K562 (cell line): ENCODE data around the gene MYO15B. TPM values are rescaled to one million over a fixed set of nuclear protein-coding genes. Genes with fewer than 3 reads are reported as not detected.
A peak's percentile ranks its signal among the peaks of the same experiment; 100 is the strongest.

ENCODE experiments used
- BCOR ChIP-seq: fragments of 450-650 bp; IDR thresholded peaks from 2 replicates; pipeline ENCODE4 v1.6.1; 2016
- ELF4 ChIP-seq: fragments of 450-650 bp; formaldehyde crosslinking; IDR thresholded peaks from 2 replicates; pipeline ENCODE4 v1.4.0; 2022; ENCODE audit warnings: missing genetic modification characterization
- FOSL1 ChIP-seq: fragments of 200-800 bp; sonication (Bioruptor generic); conservative IDR thresholded peaks from 2 replicates; pipeline ENCODE4 v1.6.1; 2016; ENCODE audit warnings: missing genetic modification characterization, missing compliant biosample characterization
- GTF2A2 ChIP-seq: IDR thresholded peaks from 2 replicates; pipeline ENCODE4 v1.6.1; 2016; ENCODE audit warnings: mild to moderate bottlenecking, missing genetic modification characterization, missing compliant biosample characterization
- KLF1 ChIP-seq: fragments of 450-650 bp; IDR thresholded peaks from 2 replicates; pipeline ENCODE4 v1.6.1; 2016; ENCODE audit warnings: missing genetic modification characterization, missing compliant biosample characterization
- MAFF ChIP-seq: IDR thresholded peaks from 2 replicates; pipeline ENCODE4 v1.6.1; 2012; ENCODE audit warnings: low read length, improper control_type of control experiment
- MCM3 ChIP-seq: fragments of 450-650 bp; IDR thresholded peaks from 2 replicates; pipeline ENCODE4 v1.6.1; 2016
- MTA3 ChIP-seq: fragments of 450-650 bp; formaldehyde crosslinking; IDR thresholded peaks from 2 replicates; pipeline ENCODE4 v1.6.1; 2017; ENCODE audit warnings: mild to moderate bottlenecking, borderline replicate concordance
- PML ChIP-seq: IDR thresholded peaks from 2 replicates; pipeline ENCODE4 v1.6.1; 2012; ENCODE audit warnings: low read length, inconsistent platforms
- POLR2A ChIP-seq: fragments of 450-650 bp; conservative IDR thresholded peaks from 2 replicates; pipeline ENCODE4 v1.6.1; 2016
- TAF7 ChIP-seq: fragments of 450-650 bp; IDR thresholded peaks from 2 replicates; pipeline ENCODE4 v1.6.1; 2016; ENCODE audit warnings: missing genetic modification characterization, missing compliant biosample characterization
- THRB ChIP-seq: fragments of 450-650 bp; formaldehyde crosslinking; conservative IDR thresholded peaks from 2 replicates; pipeline ENCODE4 v1.4.0; 2022; ENCODE audit warnings: mild to moderate bottlenecking, missing genetic modification characterization
- ZNF316 ChIP-seq: fragments of 450-650 bp; IDR thresholded peaks from 2 replicates; pipeline ENCODE4 v1.6.1; 2016
- ZNF436 ChIP-seq: fragments of 250-450, 450-650 bp; sonication (Bioruptor Pico); formaldehyde crosslinking; IDR thresholded peaks from 2 replicates; pipeline ENCODE4 v1.7.0; 2020; ENCODE audit warnings: mild to moderate bottlenecking
- ZSCAN29 ChIP-seq: fragments of 450-650 bp; IDR thresholded peaks from 2 replicates; pipeline ENCODE4 v1.6.1; 2017
- polyA plus RNA-seq, 8 experiments: library from polyadenylated mRNA; depleted of rRNA in 4 of 8; stranded (reverse) in 5 of 8; unstranded in 3 of 8; fragments of >200 nt; fragmentation: Nextera tagmentation in 2 of 8; fragmentation: Illumina TruSeq in 1 of 8; extraction: Ambion mirVana in 2 of 8; extraction: Trizol in 1 of 8; gene quantifications; 2 replicates each; pipeline versions ENCODE4 v1.2.1 to v1.2.3, GENCODE V29; 2011 to 2014; ENCODE audit warnings: inconsistent platforms in 1 of 8, missing spikeins in 1 of 8
- total RNA-seq, 7 experiments: library from RNA; depleted of rRNA in 6 of 7; stranded (reverse); fragments of >200 nt in 6 of 7; fragmentation: Illumina TruSeq in 2 of 7; extraction: Trizol in 2 of 7; gene quantifications; 2 replicates each; pipeline versions ENCODE4 v1.2.1 to v1.2.3, GENCODE V29; 2011 to 2021; ENCODE audit warnings: low replicate concordance in 1 of 7
- TF ChIP-seq, protein P1 (sequence below), 3 experiments: fragments of 200-800 bp in 1 of 3; fragments of 250-450 bp in 1 of 3; fragments of 450-650 bp in 1 of 3; sonication (Bioruptor Pico) in 1 of 3; sonication (Bioruptor generic) in 1 of 3; formaldehyde crosslinking in 1 of 3; IDR thresholded peaks; 2 replicates each; pipeline versions ENCODE4 v1.6.1 to v1.8.0; 2016 to 2022; ENCODE audit warnings: mild to moderate bottlenecking in 2 of 3, missing genetic modification characterization in 2 of 3, missing compliant biosample characterization in 1 of 3, moderate library complexity in 1 of 3
- TF ChIP-seq, protein P2 (sequence below), 2 experiments: fragments of 150-350 bp in 1 of 2; IDR thresholded peaks; 2 replicates each; pipeline ENCODE4 v1.6.1; 2012 to 2016; ENCODE audit warnings: low read depth in 2 of 2, low read length in 2 of 2, mild to moderate bottlenecking in 1 of 2, moderate library complexity in 1 of 2

MYO15B gene
- total and polyA plus RNA-seq, 9 of the 15 experiments (the other 6 are each of a cell fraction or from before 2014, with no cell fraction given), result 0.05 to 3.1 (median 0.83) TPM; not detected in 2

DNA sequence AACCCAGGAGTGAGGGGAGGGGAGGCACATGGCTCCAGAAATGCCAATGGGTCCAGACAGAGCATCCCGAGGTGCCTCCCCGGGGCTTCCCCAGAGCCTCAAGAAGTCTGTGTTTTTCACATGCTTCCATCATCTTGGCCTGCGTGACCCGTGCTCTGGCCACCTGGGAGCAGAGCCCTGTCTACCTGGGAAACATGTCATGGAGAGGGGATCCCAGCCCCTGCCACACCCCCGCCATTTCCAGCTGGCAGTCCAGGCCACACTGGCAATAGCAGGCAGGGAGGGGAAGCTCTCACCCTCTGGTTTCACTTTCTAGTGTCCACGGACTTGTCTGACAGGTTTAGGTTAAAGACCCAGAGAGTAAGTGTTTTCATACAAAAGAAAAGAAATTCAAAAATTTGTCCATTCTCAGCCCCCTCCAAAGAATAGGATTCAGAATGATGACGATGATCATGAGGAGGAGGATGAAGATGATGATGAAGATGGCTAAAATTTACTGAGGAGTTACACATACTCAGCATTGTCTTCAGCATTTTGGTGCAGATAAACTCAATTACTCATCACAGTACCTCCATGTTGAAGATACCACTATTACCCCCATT, 54.7 kb downstream of the MYO15B start (continued):
- TF ChIP-seq, protein P1, sequence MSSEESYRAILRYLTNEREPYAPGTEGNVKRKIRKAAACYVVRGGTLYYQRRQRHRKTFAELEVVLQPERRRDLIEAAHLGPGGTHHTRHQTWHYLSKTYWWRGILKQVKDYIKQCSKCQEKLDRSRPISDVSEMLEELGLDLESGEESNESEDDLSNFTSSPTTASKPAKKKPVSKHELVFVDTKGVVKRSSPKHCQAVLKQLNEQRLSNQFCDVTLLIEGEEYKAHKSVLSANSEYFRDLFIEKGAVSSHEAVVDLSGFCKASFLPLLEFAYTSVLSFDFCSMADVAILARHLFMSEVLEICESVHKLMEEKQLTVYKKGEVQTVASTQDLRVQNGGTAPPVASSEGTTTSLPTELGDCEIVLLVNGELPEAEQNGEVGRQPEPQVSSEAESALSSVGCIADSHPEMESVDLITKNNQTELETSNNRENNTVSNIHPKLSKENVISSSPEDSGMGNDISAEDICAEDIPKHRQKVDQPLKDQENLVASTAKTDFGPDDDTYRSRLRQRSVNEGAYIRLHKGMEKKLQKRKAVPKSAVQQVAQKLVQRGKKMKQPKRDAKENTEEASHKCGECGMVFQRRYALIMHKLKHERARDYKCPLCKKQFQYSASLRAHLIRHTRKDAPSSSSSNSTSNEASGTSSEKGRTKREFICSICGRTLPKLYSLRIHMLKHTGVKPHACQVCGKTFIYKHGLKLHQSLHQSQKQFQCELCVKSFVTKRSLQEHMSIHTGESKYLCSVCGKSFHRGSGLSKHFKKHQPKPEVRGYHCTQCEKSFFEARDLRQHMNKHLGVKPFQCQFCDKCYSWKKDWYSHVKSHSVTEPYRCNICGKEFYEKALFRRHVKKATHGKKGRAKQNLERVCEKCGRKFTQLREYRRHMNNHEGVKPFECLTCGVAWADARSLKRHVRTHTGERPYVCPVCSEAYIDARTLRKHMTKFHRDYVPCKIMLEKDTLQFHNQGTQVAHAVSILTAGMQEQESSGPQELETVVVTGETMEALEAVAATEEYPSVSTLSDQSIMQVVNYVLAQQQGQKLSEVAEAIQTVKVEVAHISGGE (CRISPR knock-in tag; IDR thresholded peaks at IDR 0.05), result 0 out of 6 replicates have a peak, but pooled peaks of 1 of the 3 experiments have one; percentile 23
- TF ChIP-seq BCOR (0 out of 2 replicates have a peak, but pooled peaks have one; percentile 22), THRB (CRISPR knock-in tag) (no peak), GTF2A2 (tag) (no peak), MTA3 (no peak), MCM3 (no peak), ZNF436 (CRISPR knock-in tag) (no peak), MAFF (no peak), KLF1 (tag) (no peak), ZNF316 (peak; percentile 23; the same call in 1 of the 2 replicates), TAF7 (no peak), FOSL1 (tag) (peak; percentile 38), ELF4 (CRISPR knock-in tag) (no peak), POLR2A (no peak), ZSCAN29 (no peak), PML (no peak)
- TF ChIP-seq, protein P2, sequence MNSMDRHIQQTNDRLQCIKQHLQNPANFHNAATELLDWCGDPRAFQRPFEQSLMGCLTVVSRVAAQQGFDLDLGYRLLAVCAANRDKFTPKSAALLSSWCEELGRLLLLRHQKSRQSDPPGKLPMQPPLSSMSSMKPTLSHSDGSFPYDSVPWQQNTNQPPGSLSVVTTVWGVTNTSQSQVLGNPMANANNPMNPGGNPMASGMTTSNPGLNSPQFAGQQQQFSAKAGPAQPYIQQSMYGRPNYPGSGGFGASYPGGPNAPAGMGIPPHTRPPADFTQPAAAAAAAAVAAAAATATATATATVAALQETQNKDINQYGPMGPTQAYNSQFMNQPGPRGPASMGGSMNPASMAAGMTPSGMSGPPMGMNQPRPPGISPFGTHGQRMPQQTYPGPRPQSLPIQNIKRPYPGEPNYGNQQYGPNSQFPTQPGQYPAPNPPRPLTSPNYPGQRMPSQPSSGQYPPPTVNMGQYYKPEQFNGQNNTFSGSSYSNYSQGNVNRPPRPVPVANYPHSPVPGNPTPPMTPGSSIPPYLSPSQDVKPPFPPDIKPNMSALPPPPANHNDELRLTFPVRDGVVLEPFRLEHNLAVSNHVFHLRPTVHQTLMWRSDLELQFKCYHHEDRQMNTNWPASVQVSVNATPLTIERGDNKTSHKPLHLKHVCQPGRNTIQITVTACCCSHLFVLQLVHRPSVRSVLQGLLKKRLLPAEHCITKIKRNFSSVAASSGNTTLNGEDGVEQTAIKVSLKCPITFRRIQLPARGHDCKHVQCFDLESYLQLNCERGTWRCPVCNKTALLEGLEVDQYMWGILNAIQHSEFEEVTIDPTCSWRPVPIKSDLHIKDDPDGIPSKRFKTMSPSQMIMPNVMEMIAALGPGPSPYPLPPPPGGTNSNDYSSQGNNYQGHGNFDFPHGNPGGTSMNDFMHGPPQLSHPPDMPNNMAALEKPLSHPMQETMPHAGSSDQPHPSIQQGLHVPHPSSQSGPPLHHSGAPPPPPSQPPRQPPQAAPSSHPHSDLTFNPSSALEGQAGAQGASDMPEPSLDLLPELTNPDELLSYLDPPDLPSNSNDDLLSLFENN (IDR thresholded peaks at IDR 0.05; ENCODE audit: low read depth in 2 of 2, low read length in 2 of 2), result no peak
- TF ChIP-seq, all 486 proteins: peak for 5
